GM12865 (cell line): Measurements from ENCODE around the gene PIGR.

Experiments
- DNase-seq: peaks from one replicate; pipeline ENCODE4 v3.0.0; 2010; ENCODE audit warnings: low read depth
- H3K4me3 ChIP-seq: 2 replicates; pipeline ENCODE4 v1.5.1; 2011; ENCODE audit warnings: mild to moderate bottlenecking, low read depth, low read length, control low read depth
- TF ChIP-seq, protein P1 (sequence below): IDR thresholded peaks from 2 replicates; pipeline ENCODE4 v1.5.1; 2011; ENCODE audit warnings: low read length, control low read depth, low read depth, inconsistent platforms; ENCODE audit not compliant: insufficient read depth; ENCODE audit errors: missing control alignments

PIGR gene

DNA sequence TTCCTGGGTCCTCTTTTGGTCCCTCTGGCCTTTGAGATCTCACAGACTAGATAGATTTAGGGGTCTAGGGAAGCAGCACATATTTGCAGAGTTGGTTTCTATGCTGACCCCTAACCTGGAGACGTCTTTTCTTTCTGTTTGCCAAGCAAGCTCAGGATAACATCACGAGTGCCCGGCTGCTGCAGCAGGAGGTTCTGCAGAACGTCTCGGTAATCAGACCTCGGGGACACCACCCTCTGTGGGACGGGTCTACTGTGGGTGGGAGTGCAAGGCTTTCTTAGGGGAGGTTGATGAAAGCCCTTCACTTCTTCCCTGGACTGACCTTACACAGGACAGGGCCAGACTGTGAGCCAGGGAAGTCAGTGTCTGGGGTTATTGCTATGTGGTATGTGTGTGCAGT, 46.1 kb downstream of the PIGR start:
- TF ChIP-seq, protein P1, sequence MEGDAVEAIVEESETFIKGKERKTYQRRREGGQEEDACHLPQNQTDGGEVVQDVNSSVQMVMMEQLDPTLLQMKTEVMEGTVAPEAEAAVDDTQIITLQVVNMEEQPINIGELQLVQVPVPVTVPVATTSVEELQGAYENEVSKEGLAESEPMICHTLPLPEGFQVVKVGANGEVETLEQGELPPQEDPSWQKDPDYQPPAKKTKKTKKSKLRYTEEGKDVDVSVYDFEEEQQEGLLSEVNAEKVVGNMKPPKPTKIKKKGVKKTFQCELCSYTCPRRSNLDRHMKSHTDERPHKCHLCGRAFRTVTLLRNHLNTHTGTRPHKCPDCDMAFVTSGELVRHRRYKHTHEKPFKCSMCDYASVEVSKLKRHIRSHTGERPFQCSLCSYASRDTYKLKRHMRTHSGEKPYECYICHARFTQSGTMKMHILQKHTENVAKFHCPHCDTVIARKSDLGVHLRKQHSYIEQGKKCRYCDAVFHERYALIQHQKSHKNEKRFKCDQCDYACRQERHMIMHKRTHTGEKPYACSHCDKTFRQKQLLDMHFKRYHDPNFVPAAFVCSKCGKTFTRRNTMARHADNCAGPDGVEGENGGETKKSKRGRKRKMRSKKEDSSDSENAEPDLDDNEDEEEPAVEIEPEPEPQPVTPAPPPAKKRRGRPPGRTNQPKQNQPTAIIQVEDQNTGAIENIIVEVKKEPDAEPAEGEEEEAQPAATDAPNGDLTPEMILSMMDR: no peak
- H3K4me3 ChIP-seq: no peak overlapping the region
- no peak for DNase-seq

DNA sequence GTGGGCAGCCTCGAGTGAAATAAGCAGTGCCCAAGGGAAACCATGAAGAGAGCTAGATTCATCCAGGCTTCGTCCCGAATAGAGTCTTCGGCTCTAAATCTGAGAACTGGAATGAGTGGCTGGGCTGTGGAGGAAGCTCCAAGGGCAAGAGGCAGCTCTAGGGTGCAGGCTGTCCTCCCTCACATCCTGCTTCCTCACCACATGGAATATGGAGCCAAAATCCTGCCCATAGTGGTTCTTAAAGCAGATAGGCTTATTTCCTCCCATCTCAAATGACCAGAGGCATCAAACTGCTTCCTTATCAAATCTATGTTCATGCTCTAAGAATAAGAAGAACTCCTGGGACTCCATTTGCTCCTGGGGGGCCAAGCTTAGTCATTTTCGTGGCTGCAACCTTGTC, 46.5 kb downstream of the PIGR start:
- H3K4me3 ChIP-seq: no peak overlapping the region
- TF ChIP-seq, protein P1: no peak
- DNase-seq: no peak

DNA sequence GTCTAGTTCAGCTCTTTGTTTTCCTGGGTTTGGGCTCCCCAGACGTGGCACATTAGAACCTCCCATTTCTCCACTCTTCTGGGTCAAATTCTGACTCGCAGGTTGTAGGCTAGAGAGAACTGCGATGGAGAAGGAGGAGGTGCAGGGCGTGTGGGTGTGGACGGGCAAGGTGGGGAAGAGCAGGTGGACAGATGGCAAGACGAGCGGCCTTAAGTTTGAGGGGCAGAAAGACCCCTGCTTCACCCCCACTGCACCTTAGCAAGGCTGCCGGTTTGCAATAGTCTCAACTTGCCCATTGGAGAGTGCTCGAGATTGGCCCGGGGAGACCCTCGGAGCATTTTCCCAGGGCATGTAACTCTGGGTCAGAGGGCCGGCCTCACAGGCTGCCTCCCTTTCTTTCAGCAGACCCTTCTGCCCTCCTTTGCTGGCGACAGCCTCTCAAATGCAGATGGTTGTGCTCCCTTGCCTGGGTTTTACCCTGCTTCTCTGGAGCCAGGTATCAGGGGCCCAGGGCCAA, 47.3 kb downstream of the PIGR start:
- TF ChIP-seq, protein P1: no peak
- DNase-seq: no peak
- H3K4me3 ChIP-seq: no peak overlapping the region

DNA sequence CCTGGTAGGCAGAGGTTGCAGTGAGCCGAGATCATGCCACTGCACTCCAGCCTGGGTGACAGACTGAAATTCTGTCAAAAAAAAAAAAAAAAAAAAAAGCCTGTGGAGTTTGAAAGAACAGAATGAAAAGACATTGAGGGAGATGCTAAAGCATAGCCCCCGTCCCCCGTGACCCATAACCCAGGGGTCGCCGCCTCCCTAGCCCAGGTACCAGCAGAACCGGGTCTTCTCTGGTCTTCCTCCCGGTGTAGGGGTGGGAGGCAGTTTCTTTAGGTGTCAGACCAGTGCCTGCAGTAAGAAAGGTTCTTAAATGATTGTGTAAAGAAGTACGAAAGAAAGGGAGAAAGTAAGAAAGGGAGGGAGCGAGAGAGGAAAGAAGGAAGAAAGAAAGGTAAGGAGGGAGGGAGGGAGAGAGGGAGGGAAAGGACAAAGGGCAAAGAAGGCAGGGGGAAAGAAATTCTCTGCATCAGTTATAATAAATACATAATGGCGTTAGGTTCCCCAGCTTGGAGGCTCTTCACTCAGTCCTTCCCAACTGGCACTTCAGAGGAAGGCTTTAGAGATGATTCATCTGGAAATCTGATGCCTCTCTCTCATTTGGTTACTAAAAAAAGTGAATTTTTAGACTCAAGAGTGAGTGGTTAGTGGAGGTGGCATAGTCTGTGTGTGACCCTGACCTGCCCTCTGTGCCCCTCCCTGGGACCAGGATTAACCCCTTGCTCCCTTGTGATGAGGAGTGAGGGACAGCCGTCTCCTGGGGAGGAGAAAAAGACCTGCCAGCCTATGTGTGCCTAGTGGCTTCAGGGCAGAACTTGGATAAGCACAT, 48.0 kb downstream of the PIGR start:
- no peak overlapping the region for H3K4me3 ChIP-seq
- no peak for DNase-seq
- TF ChIP-seq, protein P1: no peak

DNA sequence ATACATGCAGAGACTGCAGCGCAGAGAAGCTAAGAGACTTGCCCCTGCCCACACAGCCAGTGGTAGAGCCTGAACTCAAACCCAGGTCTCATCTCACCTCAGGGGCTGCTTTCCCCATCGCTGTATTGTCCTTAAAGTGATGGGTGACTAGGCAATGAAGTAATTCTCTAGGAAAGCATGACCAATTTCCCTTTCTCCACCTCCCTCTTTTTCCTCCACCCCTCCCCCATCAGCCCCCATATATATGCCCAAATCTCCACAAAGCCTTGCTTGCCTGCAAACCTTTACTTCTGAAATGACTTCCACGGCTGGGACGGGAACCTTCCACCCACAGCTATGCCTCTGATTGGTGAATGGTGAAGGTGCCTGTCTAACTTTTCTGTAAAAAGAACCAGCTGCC, 49.1 kb downstream of the PIGR start, which contains the start of gene IL24:
IL24 (plus strand) TSS at position 269 of the 400 bp plus-strand sequence. CDS start 390 bp downstream, outside the sequence.
- DNase-seq: peak; percentile 31
- H3K4me3 ChIP-seq: no peak within 1 kb of the TSS
- TF ChIP-seq, protein P1: no peak

DNA sequence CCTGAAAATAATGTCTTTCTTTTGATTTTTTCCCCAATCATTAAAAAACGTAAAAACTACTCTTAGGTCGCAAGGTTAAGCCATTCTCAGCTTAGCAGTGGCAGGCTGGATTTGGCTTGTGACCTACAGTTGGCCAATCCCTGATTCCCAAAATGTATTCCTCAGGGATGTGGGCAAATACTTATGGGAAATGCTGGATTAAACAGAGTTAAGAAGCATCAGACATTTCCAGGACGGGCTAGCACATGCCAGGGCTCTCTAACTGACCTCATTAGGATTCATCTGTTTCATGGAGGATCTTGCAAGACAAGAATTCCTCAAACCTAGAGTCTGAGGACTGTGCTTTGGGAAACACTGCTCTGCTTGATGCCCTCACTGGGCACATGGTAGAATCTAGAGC, 50.0 kb downstream of the PIGR start:
- TF ChIP-seq, protein P1: no peak

More for the DNA sequence above, 50.0 kb downstream of the PIGR start:
- no peak for DNase-seq
- H3K4me3 ChIP-seq: no peak overlapping the region
